H9 (cell line): Measurements from ENCODE around the gene GADD45GIP1. TPM values are rescaled to one million over a fixed set of nuclear protein-coding genes. Genes with fewer than 3 reads are reported as not detected.

Experiments used
- DNase-seq: peaks from one replicate; pipeline ENCODE4 v3.0.0-alpha.2; 2017
- H2AFZ ChIP-seq: one replicate; pipeline ENCODE4 v1.6.1; 2013; ENCODE audit warnings: mild to moderate bottlenecking, low read length, control low read depth, moderate library complexity
- H2AK5ac ChIP-seq: 2 replicates; pipeline ENCODE4 v1.6.1; 2013; ENCODE audit warnings: low read length, control low read depth, mixed read lengths; ENCODE audit not compliant: insufficient read length
- H2BK120ac ChIP-seq: one replicate; pipeline ENCODE4 v1.6.1; 2013; ENCODE audit warnings: low read depth, mild to moderate bottlenecking, low read length, control low read depth, inconsistent platforms; ENCODE audit not compliant: poor library complexity, severe bottlenecking
- H2BK12ac ChIP-seq: 2 replicates; pipeline ENCODE4 v1.6.1; 2013; ENCODE audit warnings: low read length, control low read depth, mixed read lengths, low read depth; ENCODE audit not compliant: insufficient read length
- H2BK15ac ChIP-seq: 2 replicates; pipeline ENCODE4 v1.6.1; 2013; ENCODE audit warnings: low read depth, low read length, control low read depth
- H2BK20ac ChIP-seq: one replicate; pipeline ENCODE4 v1.6.1; 2013; ENCODE audit warnings: low read depth, mild to moderate bottlenecking, low read length, control low read depth, inconsistent platforms; ENCODE audit not compliant: poor library complexity, severe bottlenecking
- H2BK5ac ChIP-seq: 2 replicates; pipeline ENCODE4 v1.6.1; 2013; ENCODE audit warnings: low read length, control low read depth, mixed read lengths; ENCODE audit not compliant: insufficient read length
- H3K14ac ChIP-seq: 2 replicates; pipeline ENCODE4 v1.6.1; 2013; ENCODE audit warnings: low read length, control low read depth; ENCODE audit not compliant: insufficient read depth
- H3K18ac ChIP-seq: 2 replicates; pipeline ENCODE4 v1.6.1; 2013; ENCODE audit warnings: low read depth, mild to moderate bottlenecking, mixed read lengths, low read length, control low read depth; ENCODE audit not compliant: insufficient read length
- H3K23ac ChIP-seq: 2 replicates; pipeline ENCODE4 v1.6.1; 2013; ENCODE audit warnings: low read length, control low read depth, mixed read lengths, low read depth; ENCODE audit not compliant: insufficient read length
- H3K23me2 ChIP-seq: 2 replicates; pipeline ENCODE4 v1.6.1; 2013; ENCODE audit warnings: low read depth, mild to moderate bottlenecking, mixed read lengths, low read length, control low read depth; ENCODE audit not compliant: insufficient read length, poor library complexity, severe bottlenecking
- H3K27ac ChIP-seq: 2 replicates; pipeline ENCODE4 v1.5.1; 2013; ENCODE audit warnings: low read length, control low read depth, mixed read lengths, low read depth; ENCODE audit not compliant: insufficient read length
- H3K27me3 ChIP-seq: 2 replicates; pipeline ENCODE4 v1.6.1; 2013; ENCODE audit warnings: low read length, control low read depth, inconsistent platforms; ENCODE audit not compliant: insufficient read depth
- H3K4ac ChIP-seq: 2 replicates; pipeline ENCODE4 v1.6.1; 2013; ENCODE audit warnings: low read depth, mild to moderate bottlenecking, control low read depth, inconsistent platforms, low read length, moderate library complexity
- H3K4me1 ChIP-seq: 2 replicates; pipeline ENCODE4 v1.6.1; 2013; ENCODE audit warnings: low read length, control low read depth, inconsistent platforms; ENCODE audit not compliant: insufficient read depth
- H3K4me2 ChIP-seq: 2 replicates; pipeline ENCODE4 v1.6.1; 2013; ENCODE audit warnings: low read length, control low read depth, mixed read lengths; ENCODE audit not compliant: insufficient read length, insufficient read depth
- H3K56ac ChIP-seq: 2 replicates; pipeline ENCODE4 v1.6.1; 2013; ENCODE audit warnings: low read depth, mild to moderate bottlenecking, mixed read lengths, low read length, control low read depth; ENCODE audit not compliant: insufficient read length
- H3K79me1 ChIP-seq: 2 replicates; pipeline ENCODE4 v1.6.1; 2013; ENCODE audit warnings: low read depth, mild to moderate bottlenecking, moderate library complexity, low read length, control low read depth, inconsistent platforms; ENCODE audit not compliant: insufficient read depth, poor library complexity, severe bottlenecking
- H3K79me2 ChIP-seq: 2 replicates; pipeline ENCODE4 v1.6.1; 2013; ENCODE audit warnings: low read length, control low read depth, inconsistent platforms; ENCODE audit not compliant: insufficient read depth
- H3K9ac ChIP-seq: 2 replicates; pipeline ENCODE4 v1.6.1; 2013; ENCODE audit warnings: low read length, control low read depth, mixed read lengths; ENCODE audit not compliant: insufficient read length; ENCODE audit errors: extremely low read depth
- H3K9me3 ChIP-seq: one replicate; pipeline ENCODE4 v1.6.1; 2013; ENCODE audit warnings: low read depth, low read length, inconsistent platforms; ENCODE audit not compliant: control insufficient read depth
- H3T11ph ChIP-seq: one replicate; pipeline ENCODE4 v1.6.1; 2013; ENCODE audit warnings: mild to moderate bottlenecking, low read length, control low read depth, inconsistent platforms
- H4K20me1 ChIP-seq: one replicate; pipeline ENCODE4 v1.6.1; 2013; ENCODE audit not compliant: control insufficient read depth, insufficient read length, insufficient read depth
- H4K5ac ChIP-seq: 2 replicates; pipeline ENCODE4 v1.6.1; 2013; ENCODE audit warnings: low read depth, mild to moderate bottlenecking, mixed read lengths, low read length, control low read depth; ENCODE audit not compliant: insufficient read length
- H4K8ac ChIP-seq: replicated peaks from 2 replicates; pipeline ENCODE4 v1.6.1; 2013; ENCODE audit warnings: low read length, control low read depth, mixed read lengths, low read depth; ENCODE audit not compliant: insufficient read length
- H4K91ac ChIP-seq: 2 replicates; pipeline ENCODE4 v1.6.1; 2013; ENCODE audit warnings: low read depth, mild to moderate bottlenecking, moderate library complexity, mixed read lengths, low read length, control low read depth; ENCODE audit not compliant: insufficient read length
- H3K27ac Mint-ChIP-seq, 3 experiments: 2 replicates in 2 of 3; 3 replicates in 1 of 3; pipeline ENCODE4 v1.8.0; 2020 to 2021; ENCODE audit warnings: mixed read lengths in 3 of 3, mild to moderate bottlenecking in 1 of 3, moderate library complexity in 1 of 3
- H3K27me3 Mint-ChIP-seq: 2 replicates; pipeline ENCODE4 v1.8.0; 2021; ENCODE audit warnings: low read depth, mild to moderate bottlenecking, moderate library complexity, mixed read lengths
- H3K36me3 Mint-ChIP-seq, 3 experiments: 2 replicates in 2 of 3; 3 replicates in 1 of 3; pipeline ENCODE4 v1.8.0; 2020 to 2021; ENCODE audit warnings: low read depth in 3 of 3, mixed read lengths in 3 of 3; ENCODE audit not compliant: insufficient read depth in 1 of 3
- H3K4me1 Mint-ChIP-seq, 2 experiments: 2 replicates each; pipeline ENCODE4 v1.8.0; 2020; ENCODE audit warnings: mixed read lengths in 2 of 2
- H3K4me3 Mint-ChIP-seq, 2 experiments: 2 replicates in 1 of 2; 3 replicates in 1 of 2; pipeline ENCODE4 v1.8.0; 2020 to 2021; ENCODE audit warnings: mild to moderate bottlenecking in 2 of 2, mixed read lengths in 2 of 2, moderate library complexity in 1 of 2
- H3K9me3 Mint-ChIP-seq, 2 experiments: 2 replicates in 1 of 2; 3 replicates in 1 of 2; pipeline ENCODE4 v1.8.0; 2020; ENCODE audit warnings: mild to moderate bottlenecking in 2 of 2, mixed read lengths in 2 of 2, moderate library complexity in 1 of 2
- WGBS: extraction: QIAGEN DNeasy Blood & Tissue Kit; methylation state at CpG from one replicate; pipeline ENCODE4 v1.1.7; 2013; ENCODE audit warnings: missing lambda C conversion rate, low lambda C conversion rate, mixed read lengths; ENCODE audit not compliant: insufficient read length; ENCODE audit errors: extremely low coverage; 5-methylcytosine and 5-hydroxymethylcytosine counted together
- total RNA-seq: library from RNA; stranded (reverse); gene quantifications from 2 replicates; pipeline ENCODE4 v1.2.1, GENCODE V29; 2021
- TF ChIP-seq, protein P1 (sequence below): fragments of 200-600 bp; sonication (generic); conservative IDR thresholded peaks from 3 replicates; pipeline ENCODE4 v1.8.0; 2021; ENCODE audit warnings: antibody characterized with exemption, mild to moderate bottlenecking

GADD45GIP1 gene
- total RNA-seq, 1 experiment from 2014 or later: 44.5 TPM

GRCh38 chr19:12974301-12975220, 17.5 kb upstream of the GADD45GIP1 start:
- no peak overlapping the region for H3K4ac ChIP-seq
- H2AFZ ChIP-seq: no peak overlapping the region
- no peak overlapping the region for H2BK20ac ChIP-seq
- no peaks in the 10 kb centered on the region for H4K20me1 ChIP-seq
- no peak overlapping the region for H3K27ac Mint-ChIP-seq
- no peak overlapping the region for H3K9ac ChIP-seq
- no peak overlapping the region for H4K8ac ChIP-seq
- H3K18ac ChIP-seq: no peak overlapping the region
- H2BK120ac ChIP-seq: no peak overlapping the region
- peaks cover 37% of the 10 kb centered on the region for H3K27me3 Mint-ChIP-seq
- no peak overlapping the region for H3K27ac ChIP-seq
- no peaks in the 10 kb centered on the region; a peak in 1 of 7 replicates for H3K36me3 Mint-ChIP-seq
- no peak overlapping the region for H3K4me2 ChIP-seq
- no peak overlapping the region for H2AK5ac ChIP-seq
- TF ChIP-seq, protein P1, sequence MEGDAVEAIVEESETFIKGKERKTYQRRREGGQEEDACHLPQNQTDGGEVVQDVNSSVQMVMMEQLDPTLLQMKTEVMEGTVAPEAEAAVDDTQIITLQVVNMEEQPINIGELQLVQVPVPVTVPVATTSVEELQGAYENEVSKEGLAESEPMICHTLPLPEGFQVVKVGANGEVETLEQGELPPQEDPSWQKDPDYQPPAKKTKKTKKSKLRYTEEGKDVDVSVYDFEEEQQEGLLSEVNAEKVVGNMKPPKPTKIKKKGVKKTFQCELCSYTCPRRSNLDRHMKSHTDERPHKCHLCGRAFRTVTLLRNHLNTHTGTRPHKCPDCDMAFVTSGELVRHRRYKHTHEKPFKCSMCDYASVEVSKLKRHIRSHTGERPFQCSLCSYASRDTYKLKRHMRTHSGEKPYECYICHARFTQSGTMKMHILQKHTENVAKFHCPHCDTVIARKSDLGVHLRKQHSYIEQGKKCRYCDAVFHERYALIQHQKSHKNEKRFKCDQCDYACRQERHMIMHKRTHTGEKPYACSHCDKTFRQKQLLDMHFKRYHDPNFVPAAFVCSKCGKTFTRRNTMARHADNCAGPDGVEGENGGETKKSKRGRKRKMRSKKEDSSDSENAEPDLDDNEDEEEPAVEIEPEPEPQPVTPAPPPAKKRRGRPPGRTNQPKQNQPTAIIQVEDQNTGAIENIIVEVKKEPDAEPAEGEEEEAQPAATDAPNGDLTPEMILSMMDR: no peak
- no peaks in the 10 kb centered on the region for H3K23me2 ChIP-seq
- 0 out of 4 replicates have a peak, but pooled peaks cover 0 to 4% of the 10 kb centered on the region in 2 experiments for H3K4me1 Mint-ChIP-seq
- no peaks in the 10 kb centered on the region for H3K79me2 ChIP-seq
- no peaks in the 10 kb centered on the region for H3K79me1 ChIP-seq
- no peaks in the 10 kb centered on the region for H3K9me3 ChIP-seq
- H4K5ac ChIP-seq: no peak overlapping the region
- H3K4me3 Mint-ChIP-seq: no peak overlapping the region
- no peak overlapping the region for H3K56ac ChIP-seq
- H2BK5ac ChIP-seq: no peak overlapping the region
- no peak for DNase-seq
- H2BK12ac ChIP-seq: no peak overlapping the region
- peak overlapping the region; percentile 46; the same call in 1 of the 2 replicates for H3K14ac ChIP-seq
- no peak overlapping the region for H3K23ac ChIP-seq
- H2BK15ac ChIP-seq: no peak overlapping the region
- H3K27me3 ChIP-seq: no peaks in the 10 kb centered on the region
- WGBS: no CpG with 5 or more reads among the region's 19 CpGs
- H3K4me1 ChIP-seq: no peaks in the 10 kb centered on the region
- no peaks in the 10 kb centered on the region for H3K9me3 Mint-ChIP-seq
- no peak overlapping the region for H4K91ac ChIP-seq
- no peak overlapping the region for H3T11ph ChIP-seq
